HepG2 (cell line): ENCODE measurements around the gene DIAPH1. TPM values are rescaled to one million over a fixed set of nuclear protein-coding genes. Genes with fewer than 3 reads are reported as not detected.

ENCODE experiments used
- ATRX ChIP-seq: sonication (generic); formaldehyde crosslinking; IDR thresholded peaks from 2 replicates; pipeline ENCODE4 v1.4.0; 2020; ENCODE audit warnings: missing genetic modification reagents, borderline replicate concordance
- CEBPG ChIP-seq: IDR thresholded peaks from 2 replicates; pipeline ENCODE4 v1.6.1; 2016
- CENPX ChIP-seq: sonication (generic); formaldehyde crosslinking; IDR thresholded peaks from 2 replicates; pipeline ENCODE4 v1.9.0; 2021; ENCODE audit warnings: mild to moderate bottlenecking, missing genetic modification reagents, moderate library complexity
- ERF ChIP-seq: IDR thresholded peaks from 2 replicates; pipeline ENCODE4 v1.6.1; 2018; ENCODE audit warnings: missing biosample characterization, missing genetic modification reagents
- GABPA ChIP-seq, 2 experiments: IDR thresholded peaks; 2 replicates each; pipeline ENCODE4 v1.6.1; 2011 to 2016; ENCODE audit warnings: low read depth in 2 of 2, low read length in 1 of 2, missing biosample characterization in 1 of 2, missing genetic modification characterization in 1 of 2
- GMEB2 ChIP-seq: IDR thresholded peaks from 2 replicates; pipeline ENCODE4 v1.6.1; 2016; ENCODE audit warnings: missing biosample characterization, missing genetic modification reagents, low read depth
- IKZF1 ChIP-seq: fragments of 450-650 bp; IDR thresholded peaks from 2 replicates; pipeline ENCODE4 v1.7.1; 2016
- JUNB ChIP-seq: sonication (generic); formaldehyde crosslinking; IDR thresholded peaks from 2 replicates; pipeline ENCODE4 v1.8.0; 2022; ENCODE audit warnings: missing genetic modification reagents, mild to moderate bottlenecking, borderline replicate concordance
- NCOR1 ChIP-seq: fragments of 200-600 bp; sonication (generic); IDR thresholded peaks from 2 replicates; pipeline ENCODE4 v1.7.0; 2017; ENCODE audit warnings: antibody characterized with exemption, low read length, borderline replicate concordance
- NR2F6 ChIP-seq, 2 experiments: IDR thresholded peaks; 2 replicates each; pipeline ENCODE4 v1.6.1; 2016; ENCODE audit warnings: antibody characterized with exemption in 1 of 2, mild to moderate bottlenecking in 1 of 2
- SMAD3 ChIP-seq: sonication (generic); formaldehyde crosslinking; IDR thresholded peaks from 2 replicates; pipeline ENCODE4 v1.4.0; 2020; ENCODE audit warnings: missing genetic modification reagents
- TBX3 ChIP-seq: fragments of 450-650 bp; IDR thresholded peaks from 2 replicates; pipeline ENCODE4 v1.6.1; 2017; ENCODE audit warnings: antibody characterized with exemption, mild to moderate bottlenecking, inconsistent platforms, borderline replicate concordance
- THRA ChIP-seq: sonication (generic); formaldehyde crosslinking; IDR thresholded peaks from 2 replicates; pipeline ENCODE4 v1.4.0; 2020; ENCODE audit warnings: missing genetic modification reagents, borderline replicate concordance
- WIZ ChIP-seq: sonication (generic); formaldehyde crosslinking; IDR thresholded peaks from 2 replicates; pipeline ENCODE4 v1.5.1; 2020; ENCODE audit warnings: mild to moderate bottlenecking, missing genetic modification reagents
- ZBTB20 ChIP-seq: sonication (generic); formaldehyde crosslinking; IDR thresholded peaks from 2 replicates; pipeline ENCODE4 v1.8.1; 2023; ENCODE audit warnings: missing genetic modification reagents, low read depth, mild to moderate bottlenecking, borderline replicate concordance
- ZNF160 ChIP-seq: sonication (generic); formaldehyde crosslinking; IDR thresholded peaks from 2 replicates; pipeline ENCODE4 v1.8.0; 2022; ENCODE audit warnings: mild to moderate bottlenecking, inconsistent platforms, missing genetic modification reagents
- ZNF549 ChIP-seq: sonication (generic); formaldehyde crosslinking; IDR thresholded peaks from 2 replicates; pipeline ENCODE4 v1.5.0; 2020; ENCODE audit warnings: missing genetic modification reagents
- ZNF746 ChIP-seq: sonication (generic); formaldehyde crosslinking; IDR thresholded peaks from 2 replicates; pipeline ENCODE4 v1.8.0; 2022; ENCODE audit warnings: mild to moderate bottlenecking, missing genetic modification reagents
- ZNF878 ChIP-seq: sonication (generic); formaldehyde crosslinking; IDR thresholded peaks from 2 replicates; pipeline ENCODE4 v1.8.1; 2023; ENCODE audit warnings: mild to moderate bottlenecking, missing genetic modification reagents, moderate library complexity
- ZSCAN25 ChIP-seq: sonication (generic); formaldehyde crosslinking; IDR thresholded peaks from 2 replicates; pipeline ENCODE4 v1.8.0; 2022; ENCODE audit warnings: mild to moderate bottlenecking, missing genetic modification reagents
- ZSCAN31 ChIP-seq: sonication (generic); formaldehyde crosslinking; IDR thresholded peaks from 2 replicates; pipeline ENCODE4 v1.5.0; 2020; ENCODE audit warnings: low read depth, mild to moderate bottlenecking, missing genetic modification reagents
- polyA plus RNA-seq, 8 experiments: library from polyadenylated mRNA; depleted of rRNA in 3 of 8; stranded (reverse) in 7 of 8; unstranded in 1 of 8; fragments of >200 nt; fragmentation: Illumina TruSeq in 4 of 8; extraction: Trizol in 4 of 8; gene quantifications; 2 replicates each; pipeline versions ENCODE4 v1.2.1 to v1.2.3, GENCODE V29; 2011 to 2016; ENCODE audit warnings: low read depth in 4 of 8, missing spikeins in 1 of 8, mixed read lengths in 1 of 8; ENCODE audit not compliant: insufficient read depth in 1 of 8
- total RNA-seq, 5 experiments: library from RNA; depleted of rRNA; stranded (reverse); fragments of >200 nt; fragmentation: Illumina TruSeq; extraction: Trizol; gene quantifications; 2 replicates each; pipeline ENCODE4 v1.2.3, GENCODE V29; 2016; ENCODE audit warnings: low read depth in 1 of 5
- TF ChIP-seq, protein P1 (sequence below): IDR thresholded peaks from 2 replicates; pipeline ENCODE4 v1.6.1; 2016; ENCODE audit warnings: low read depth, borderline replicate concordance
- TF ChIP-seq, protein P2 (sequence below): sonication (generic); formaldehyde crosslinking; IDR thresholded peaks from 2 replicates; pipeline ENCODE4 v1.4.0; 2020; ENCODE audit warnings: missing genetic modification reagents

DIAPH1 gene
- total and polyA plus RNA-seq, 2 of the 13 experiments (the other 11 are each of a cell fraction or from before 2014, with no cell fraction given) = 25.1 to 33.9 TPM

- peak; percentile 80 for TF ChIP-seq ERF (CRISPR knock-in tag)
- peak; percentile 63; the same call in 1 of the 2 replicates for TF ChIP-seq GMEB2 (CRISPR knock-in tag)
- TF ChIP-seq ATRX = no peak
- TF ChIP-seq JUNB (CRISPR knock-in tag) = no peak
- TF ChIP-seq ZNF160 (CRISPR knock-in tag) = peak; percentile 58; the same call in 1 of the 2 replicates
- TF ChIP-seq, protein P1, sequence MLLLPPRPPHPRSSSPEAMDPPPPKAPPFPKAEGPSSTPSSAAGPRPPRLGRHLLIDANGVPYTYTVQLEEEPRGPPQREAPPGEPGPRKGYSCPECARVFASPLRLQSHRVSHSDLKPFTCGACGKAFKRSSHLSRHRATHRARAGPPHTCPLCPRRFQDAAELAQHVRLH (CRISPR knock-in tag) = peak; percentile 79; the same call in 1 of the 2 replicates
- TF ChIP-seq ZSCAN31 (CRISPR knock-in tag) = peak; percentile 93
- peak; percentile 49; the same call in 1 of the 2 replicates for TF ChIP-seq TBX3
- 0 out of 2 replicates have a peak, but pooled peaks have one; percentile 6 for TF ChIP-seq CEBPG (CRISPR knock-in tag)
- no peak for TF ChIP-seq IKZF1
- TF ChIP-seq CENPX (CRISPR knock-in tag) = no peak
- 0 out of 2 replicates have a peak, but pooled peaks have one; percentile 39 for TF ChIP-seq WIZ
- peak; percentile 75; the same call in 1 of the 2 replicates for TF ChIP-seq ZBTB20 (CRISPR knock-in tag)
- no peak for TF ChIP-seq SMAD3 (CRISPR knock-in tag)
- no peak; the same call in 1 of the 2 replicates for TF ChIP-seq THRA (CRISPR knock-in tag)
- TF ChIP-seq, protein P2, sequence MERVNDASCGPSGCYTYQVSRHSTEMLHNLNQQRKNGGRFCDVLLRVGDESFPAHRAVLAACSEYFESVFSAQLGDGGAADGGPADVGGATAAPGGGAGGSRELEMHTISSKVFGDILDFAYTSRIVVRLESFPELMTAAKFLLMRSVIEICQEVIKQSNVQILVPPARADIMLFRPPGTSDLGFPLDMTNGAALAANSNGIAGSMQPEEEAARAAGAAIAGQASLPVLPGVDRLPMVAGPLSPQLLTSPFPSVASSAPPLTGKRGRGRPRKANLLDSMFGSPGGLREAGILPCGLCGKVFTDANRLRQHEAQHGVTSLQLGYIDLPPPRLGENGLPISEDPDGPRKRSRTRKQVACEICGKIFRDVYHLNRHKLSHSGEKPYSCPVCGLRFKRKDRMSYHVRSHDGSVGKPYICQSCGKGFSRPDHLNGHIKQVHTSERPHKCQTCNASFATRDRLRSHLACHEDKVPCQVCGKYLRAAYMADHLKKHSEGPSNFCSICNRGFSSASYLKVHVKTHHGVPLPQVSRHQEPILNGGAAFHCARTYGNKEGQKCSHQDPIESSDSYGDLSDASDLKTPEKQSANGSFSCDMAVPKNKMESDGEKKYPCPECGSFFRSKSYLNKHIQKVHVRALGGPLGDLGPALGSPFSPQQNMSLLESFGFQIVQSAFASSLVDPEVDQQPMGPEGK (CRISPR knock-in tag) = peak; percentile 66
- peak; percentile 68 for TF ChIP-seq ZNF746 (CRISPR knock-in tag)
- TF ChIP-seq NCOR1 = no peak; the same call in 1 of the 2 replicates
- peak; percentile 71; the same call in 1 of the 2 replicates for TF ChIP-seq ZSCAN25 (CRISPR knock-in tag)
- TF ChIP-seq ZNF878 (CRISPR knock-in tag) = peak; percentile 88; the same call in 1 of the 2 replicates
- TF ChIP-seq ZNF549 (CRISPR knock-in tag) = no peak
- TF ChIP-seq NR2F6 (IDR thresholded peaks at IDR 0.05) = no peak
- peak; percentile 64; the same call in 1 of the 2 replicates for TF ChIP-seq NR2F6 (CRISPR knock-in tag; IDR thresholded peaks at IDR 0.05)
- peak; percentile 65 for TF ChIP-seq GABPA (IDR thresholded peaks at IDR 0.05; ENCODE audit: low read depth, low read length)
- TF ChIP-seq GABPA (CRISPR knock-in tag; IDR thresholded peaks at IDR 0.05; ENCODE audit: low read depth) = peak; percentile 89
These were observed at the start of gene DIAPH1 (continued) for GRCh38 chr5:141618804-141619554.
